HCT116 (cell line): ENCODE results near the gene KIF26A. TPM values are rescaled to one million over a fixed set of nuclear protein-coding genes. Genes with fewer than 3 reads are reported as not detected.

Source experiments
- ATAC-seq: fragments of 200-7000 bp; cut with Tn5 transposase; 2 replicates; pipeline ENCODE4 v1.9.1; 2020; ENCODE audit warnings: mild to moderate bottlenecking, moderate library complexity
- BruUV-seq: library from RNA; stranded (reverse); fragments of 400-500 nt; replicated peaks from 2 replicates; lab custom pipeline; 2021; lab: Mats Ljungman, UMichigan
- CTCF ChIA-PET: fragments of 300-600 bp; sonication (Branson Sonifier 250); formaldehyde crosslinking; loops from one replicate; lab custom pipeline; 2021; ENCODE audit warnings: antibody characterized with exemption; lab: Charles Lee
- POLR2A ChIA-PET: fragments of 300-600, 350-600 bp; sonication (Branson Sonifier 250); formaldehyde crosslinking; loops from one replicate; lab custom pipeline; 2021; ENCODE audit warnings: antibody characterized with exemption; lab: Charles Lee
- RAD21 ChIA-PET, 2 experiments: fragments of 300-600 bp; sonication (Branson Sonifier 250); formaldehyde crosslinking; loops; one replicate each; lab custom pipeline; 2023; ENCODE audit warnings: low total read pairs in 2 of 2; ENCODE audit not compliant: uncharacterized antibody in 2 of 2, unreplicated experiment in 2 of 2, low non-redundant PET in 1 of 2; lab: Charles Lee
- DNase-seq: peaks from one replicate; pipeline ENCODE4 v3.0.0-alpha.2; 2010; ENCODE audit warnings: low read depth, low spot score
- H2AFZ ChIP-seq: fragments of 200-600 bp; shearing (Covaris generic), sonication (generic); 2 replicates; pipeline ENCODE4 v1.6.1; 2017; ENCODE audit warnings: low read depth, mixed run types, mixed read lengths, antibody characterized with exemption, low read length; ENCODE audit not compliant: poor library complexity, severe bottlenecking
- H3K27ac ChIP-seq: 2 replicates; pipeline ENCODE4 v1.5.1; 2012; ENCODE audit warnings: low read depth, low read length
- H3K27me3 ChIP-seq: fragments of 200-600 bp; sonication (generic); 2 replicates; pipeline ENCODE4 v1.6.1; 2016; ENCODE audit warnings: mixed run types, low read length, mixed read lengths; ENCODE audit not compliant: insufficient read depth
- H3K36me3 ChIP-seq, 2 experiments: fragments of 200-500 bp in 1 of 2; fragments of 200-600 bp in 1 of 2; sonication (Bioruptor generic) in 1 of 2; sonication (generic) in 1 of 2; 2 replicates each; pipeline versions ENCODE4 v1.5.1 to v1.6.1; 2014 to 2016; ENCODE audit warnings: low read length in 2 of 2, inconsistent platforms in 1 of 2, mixed read lengths in 1 of 2, mixed run types in 1 of 2; ENCODE audit not compliant: insufficient read depth in 2 of 2, control insufficient read depth in 1 of 2
- H3K4me1 ChIP-seq, 2 experiments: fragments of 200-600 bp in 1 of 2; sonication (generic) in 1 of 2; 2 replicates each; pipeline versions ENCODE4 v1.5.1 to v1.6.1; 2012 to 2017; ENCODE audit warnings: low read length in 2 of 2, inconsistent platforms in 1 of 2, mild to moderate bottlenecking in 1 of 2, mixed read lengths in 1 of 2, mixed run types in 1 of 2, moderate library complexity in 1 of 2; ENCODE audit not compliant: insufficient read depth in 2 of 2, control insufficient read depth in 1 of 2
- H3K4me2 ChIP-seq: fragments of 200-600 bp; sonication (generic); 2 replicates; pipeline ENCODE4 v1.6.1; 2017; ENCODE audit warnings: mixed run types, low read length, mixed read lengths
- H3K4me3 ChIP-seq, 2 experiments: fragments of 200-600 bp in 1 of 2; sonication (generic) in 1 of 2; replicated peaks in 1 of 2; 2 replicates each; pipeline ENCODE4 v1.5.1; 2011 to 2016; ENCODE audit warnings: low read length in 2 of 2, control low read depth in 1 of 2, low read depth in 1 of 2, mild to moderate bottlenecking in 1 of 2, mixed read lengths in 1 of 2, mixed run types in 1 of 2
- H3K79me2 ChIP-seq: fragments of 200-600 bp; sonication (generic); 2 replicates; pipeline ENCODE4 v1.6.1; 2017; ENCODE audit warnings: mild to moderate bottlenecking, mixed run types, low read length, moderate library complexity, mixed read lengths; ENCODE audit not compliant: insufficient read depth
- H3K9ac ChIP-seq: fragments of 200-600 bp; sonication (generic); 2 replicates; pipeline ENCODE4 v1.6.1; 2016; ENCODE audit warnings: low read length, mixed read lengths
- H3K9me2 ChIP-seq: fragments of 200-600 bp; sonication (generic), shearing (Covaris generic); 2 replicates; pipeline ENCODE4 v1.6.1; 2017; ENCODE audit warnings: mixed run types, mild to moderate bottlenecking, moderate library complexity; ENCODE audit not compliant: insufficient read depth
- H3K9me3 ChIP-seq, 2 experiments: fragments of 200-500 bp in 1 of 2; fragments of 200-600 bp in 1 of 2; sonication (Bioruptor generic) in 1 of 2; sonication (generic) in 1 of 2; 2 replicates each; pipeline ENCODE4 v1.6.1; 2014 to 2017; ENCODE audit warnings: low read length in 2 of 2, mixed read lengths in 2 of 2, inconsistent platforms in 1 of 2, low read depth in 1 of 2, mild to moderate bottlenecking in 1 of 2, mixed run types in 1 of 2, moderate library complexity in 1 of 2; ENCODE audit not compliant: control insufficient read depth in 1 of 2, insufficient read depth in 1 of 2
- H4K20me1 ChIP-seq: fragments of 200-600 bp; sonication (generic), shearing (Covaris generic); 2 replicates; pipeline ENCODE4 v1.6.1; 2017; ENCODE audit warnings: mixed run types, mild to moderate bottlenecking, moderate library complexity; ENCODE audit not compliant: insufficient read depth
- ATF3 ChIP-seq: IDR thresholded peaks from 2 replicates; pipeline ENCODE4 v1.6.1; 2012
- CBX3 ChIP-seq: IDR thresholded peaks from 2 replicates; pipeline ENCODE4 v1.6.1; 2012; ENCODE audit warnings: low read depth
- CTCF ChIP-seq, 3 experiments: fragments of 200-600 bp in 1 of 3; sonication (generic) in 1 of 3; IDR thresholded peaks in 2 of 3; conservative IDR thresholded peaks in 1 of 3; 2 replicates each; pipeline ENCODE4 v1.5.1; 2012 to 2017; ENCODE audit warnings: low read depth in 2 of 3, low read length in 2 of 3, antibody characterized with exemption in 1 of 3, borderline replicate concordance in 1 of 3, control low read depth in 1 of 3, mild to moderate bottlenecking in 1 of 3, mixed read lengths in 1 of 3, mixed run types in 1 of 3, moderate library complexity in 1 of 3; ENCODE audit not compliant: insufficient read depth in 1 of 3
- EGR1 ChIP-seq: IDR thresholded peaks from 2 replicates; pipeline ENCODE4 v1.6.1; 2012; ENCODE audit warnings: low read depth
- ELF1 ChIP-seq: IDR thresholded peaks from 2 replicates; pipeline ENCODE4 v1.6.1; 2012; ENCODE audit warnings: low read depth, borderline replicate concordance
- FOSL1 ChIP-seq: IDR thresholded peaks from 2 replicates; pipeline ENCODE4 v1.6.1; 2012; ENCODE audit warnings: low read depth
- JUND ChIP-seq: IDR thresholded peaks from 2 replicates; pipeline ENCODE4 v1.6.1; 2012
- SIN3A ChIP-seq: IDR thresholded peaks from 2 replicates; pipeline ENCODE4 v1.6.1; 2012; ENCODE audit warnings: low read depth
- SRF ChIP-seq: IDR thresholded peaks from 2 replicates; pipeline ENCODE4 v1.6.1; 2012; ENCODE audit warnings: low read depth
- TCF7L2 ChIP-seq: IDR thresholded peaks from 2 replicates; pipeline ENCODE4 v1.7.0; 2011; ENCODE audit warnings: borderline replicate concordance, inconsistent platforms; ENCODE audit not compliant: insufficient read depth, insufficient read length; ENCODE audit errors: extremely low read depth
- YY1 ChIP-seq: IDR thresholded peaks from 2 replicates; pipeline ENCODE4 v1.6.1; 2011; ENCODE audit warnings: low read length, low read depth, moderate library complexity, mild to moderate bottlenecking; ENCODE audit not compliant: insufficient replicate concordance; ENCODE audit errors: extremely low read depth
- ZBTB33 ChIP-seq: IDR thresholded peaks from 2 replicates; pipeline ENCODE4 v1.6.1; 2011; ENCODE audit warnings: mild to moderate bottlenecking, low read length, moderate library complexity; ENCODE audit not compliant: insufficient replicate concordance; ENCODE audit errors: extremely low read depth
- ZFX ChIP-seq: fragments of 450-650 bp; IDR thresholded peaks from 2 replicates; pipeline ENCODE4 v1.6.1; 2017
- ZNF274 ChIP-seq: fragments of 200-500 bp; sonication (Bioruptor generic); IDR thresholded peaks from 2 replicates; pipeline ENCODE4 v1.6.1; 2014; ENCODE audit warnings: mild to moderate bottlenecking, low read depth, low read length, inconsistent platforms
- intact Hi-C: fragments of 100-400 bp; cut with micrococcal nuclease; formaldehyde crosslinking; loops from 2 replicates; pipeline ENCODE4 v1.10.0; 2022
- total RNA-seq: library from RNA; stranded (reverse); gene quantifications from one replicate; pipeline ENCODE4 v1.2.1, GENCODE V29; 2021; ENCODE audit not compliant: unreplicated experiment
- TF ChIP-seq, protein P1 (sequence below): IDR thresholded peaks from 2 replicates; pipeline ENCODE4 v1.6.1; 2012

KIF26A gene
- total RNA-seq, 1 experiment from 2014 or later: 10.2 TPM

DNA sequence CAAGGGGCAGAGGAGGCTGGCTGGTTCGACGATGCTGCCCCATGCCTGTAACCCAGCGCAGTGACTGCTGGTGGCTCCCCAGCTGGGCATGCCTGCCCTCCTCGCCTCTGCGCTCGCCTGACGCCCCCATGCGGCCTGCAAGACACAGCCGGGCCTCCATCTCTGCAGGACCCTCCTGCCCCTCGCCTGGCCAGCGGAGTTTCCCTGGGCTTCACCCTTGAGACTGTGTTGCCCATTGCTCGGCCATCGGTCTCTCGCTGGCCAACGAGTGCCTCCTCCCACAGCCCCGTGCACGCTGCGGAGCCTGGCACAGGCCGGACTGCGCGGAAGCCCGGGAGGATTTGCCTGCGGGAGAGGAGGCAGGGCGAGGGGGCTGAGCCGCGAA, 35.3 kb upstream of the KIF26A start:
- no peaks in the 10 kb centered on the region for H3K79me2 ChIP-seq
- no peak overlapping the region for H3K4me3 ChIP-seq
- no TSS peak for BruUV-seq
- no peak overlapping the region for H2AFZ ChIP-seq
- no peak overlapping the region for H3K27ac ChIP-seq
- ATAC-seq: no peak
- CTCF ChIA-PET: interaction anchor here (1.0 kb wide), 1 partner anchor 9 kb away, joined by 3 read pairs; no protein-coding TSS in a partner anchor
- H4K20me1 ChIP-seq: no peaks in the 10 kb centered on the region
- H3K9me3 ChIP-seq: no peaks in the 10 kb centered on the region
- no peaks in the 10 kb centered on the region for H3K27me3 ChIP-seq
- RAD21 ChIA-PET: no interaction called here
- H3K9ac ChIP-seq: no peak overlapping the region
- H3K4me1 ChIP-seq: peaks cover 11 to 18% of the 10 kb centered on the region in 2 experiments
- H3K9me2 ChIP-seq: no peaks in the 10 kb centered on the region
- H3K36me3 ChIP-seq: no peaks in the 10 kb centered on the region
- H3K4me2 ChIP-seq: no peak overlapping the region
- intact Hi-C loops: no loop called here
- no peak for TF ChIP-seq ZBTB33
- TF ChIP-seq ZFX: no peak
- TF ChIP-seq TCF7L2: no peak
- TF ChIP-seq CBX3: no peak
- no peak for TF ChIP-seq FOSL1
- TF ChIP-seq, protein P1, sequence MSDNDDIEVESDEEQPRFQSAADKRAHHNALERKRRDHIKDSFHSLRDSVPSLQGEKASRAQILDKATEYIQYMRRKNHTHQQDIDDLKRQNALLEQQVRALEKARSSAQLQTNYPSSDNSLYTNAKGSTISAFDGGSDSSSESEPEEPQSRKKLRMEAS: no peak
- TF ChIP-seq SRF: no peak
- no peak for TF ChIP-seq ZNF274
- TF ChIP-seq CTCF (IDR thresholded peaks at IDR 0.05 in 2 of 3, conservative IDR thresholded peaks at IDR 0.05 in 1 of 3; ENCODE audit: borderline replicate concordance in 1 of 3, insufficient read depth in 1 of 3, low read depth in 2 of 3, low read length in 2 of 3): no peak
- no peak for TF ChIP-seq ATF3
- no peak for TF ChIP-seq SIN3A
- no peak for TF ChIP-seq ELF1
- TF ChIP-seq JUND: no peak
- TF ChIP-seq YY1: no peak
- no peak for TF ChIP-seq EGR1
- TF ChIP-seq, all 23 proteins: peak for 0
- POLR2A ChIA-PET: no interaction called here
- no peak for DNase-seq
